Bronchial epithelial cell (primary cell): ENCODE measurements around the gene TRMT61B. TPM values are rescaled to one million over a fixed set of nuclear protein-coding genes. Genes with fewer than 3 reads are reported as not detected.

Source experiments
- DNase-seq: peaks from one replicate; pipeline ENCODE4 v3.0.0-alpha.2; 2010; ENCODE audit warnings: low read depth
- FAIRE-seq: peaks from 2 replicates; lab custom pipeline; 2011; peaks lifted over from hg19 to GRCh38; lab: Jason Lieb, UNC
- H3K27me3 ChIP-seq: 2 replicates; pipeline ENCODE4 v1.5.1; 2011; ENCODE audit warnings: low read length; ENCODE audit not compliant: control insufficient read depth, insufficient read depth
- H3K36me3 ChIP-seq: 2 replicates; pipeline ENCODE4 v1.5.1; 2011; ENCODE audit warnings: low read length; ENCODE audit not compliant: control insufficient read depth, insufficient read depth
- H3K4me3 ChIP-seq: 2 replicates; pipeline ENCODE4 v1.5.1; 2011; ENCODE audit warnings: mild to moderate bottlenecking, low read depth, low read length, control low read depth
- total RNA-seq: library from RNA; depleted of rRNA; stranded (reverse); fragments of >200 nt; gene quantifications from 2 replicates; pipeline ENCODE4 v1.2.1, GENCODE V29; 2014
- TF ChIP-seq, protein P1 (sequence below): IDR thresholded peaks from 2 replicates; pipeline ENCODE4 v1.5.1; 2011; ENCODE audit warnings: mild to moderate bottlenecking, moderate library complexity, low read length, control low read depth, inconsistent platforms; ENCODE audit not compliant: insufficient read depth, severe bottlenecking

Gene TRMT61B
- total RNA-seq, 1 donor from 2014 or later: 16.1 TPM

- TF ChIP-seq, protein P1, sequence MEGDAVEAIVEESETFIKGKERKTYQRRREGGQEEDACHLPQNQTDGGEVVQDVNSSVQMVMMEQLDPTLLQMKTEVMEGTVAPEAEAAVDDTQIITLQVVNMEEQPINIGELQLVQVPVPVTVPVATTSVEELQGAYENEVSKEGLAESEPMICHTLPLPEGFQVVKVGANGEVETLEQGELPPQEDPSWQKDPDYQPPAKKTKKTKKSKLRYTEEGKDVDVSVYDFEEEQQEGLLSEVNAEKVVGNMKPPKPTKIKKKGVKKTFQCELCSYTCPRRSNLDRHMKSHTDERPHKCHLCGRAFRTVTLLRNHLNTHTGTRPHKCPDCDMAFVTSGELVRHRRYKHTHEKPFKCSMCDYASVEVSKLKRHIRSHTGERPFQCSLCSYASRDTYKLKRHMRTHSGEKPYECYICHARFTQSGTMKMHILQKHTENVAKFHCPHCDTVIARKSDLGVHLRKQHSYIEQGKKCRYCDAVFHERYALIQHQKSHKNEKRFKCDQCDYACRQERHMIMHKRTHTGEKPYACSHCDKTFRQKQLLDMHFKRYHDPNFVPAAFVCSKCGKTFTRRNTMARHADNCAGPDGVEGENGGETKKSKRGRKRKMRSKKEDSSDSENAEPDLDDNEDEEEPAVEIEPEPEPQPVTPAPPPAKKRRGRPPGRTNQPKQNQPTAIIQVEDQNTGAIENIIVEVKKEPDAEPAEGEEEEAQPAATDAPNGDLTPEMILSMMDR: no peak
- no peak for DNase-seq
- no peak overlapping the region for H3K4me3 ChIP-seq
- no peaks in the 10 kb centered on the region for H3K36me3 ChIP-seq
- no peak for FAIRE-seq
- H3K27me3 ChIP-seq: no peaks in the 10 kb centered on the region
Measured at GRCh38 chr2:28855193-28855592, 14.9 kb downstream of the TRMT61B start.

DNA sequence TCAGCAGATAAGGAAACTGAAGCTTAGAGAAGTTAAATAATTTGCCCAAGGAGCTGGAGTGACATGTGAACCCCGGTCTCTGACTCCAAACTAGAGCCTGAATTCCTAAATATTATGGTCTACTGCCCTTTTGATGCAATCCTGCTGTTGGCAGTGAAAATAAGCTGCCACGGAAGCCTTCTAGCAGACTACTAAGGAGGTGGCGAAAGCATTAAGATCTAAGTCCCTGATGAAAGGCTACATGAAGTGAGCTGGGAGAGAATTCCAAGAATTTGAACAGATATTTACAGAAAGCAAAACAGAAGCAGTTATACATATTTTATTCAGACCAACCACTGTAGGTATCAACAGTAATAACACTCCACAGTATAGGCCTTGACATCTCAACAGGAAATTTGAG, 28.1 kb downstream of the TRMT61B start:
- DNase-seq (no peak), FAIRE-seq (no peak)
- no peaks in the 10 kb centered on the region for H3K27me3 ChIP-seq
- no peak overlapping the region for H3K4me3 ChIP-seq
- TF ChIP-seq, protein P1: no peak
- no peaks in the 10 kb centered on the region for H3K36me3 ChIP-seq

GRCh38 chr2:28838971-28839370, 31.1 kb downstream of the TRMT61B start:
- TF ChIP-seq, protein P1: no peak
- H3K4me3 ChIP-seq: no peak overlapping the region
- no peaks in the 10 kb centered on the region for H3K27me3 ChIP-seq
- DNase-seq (no peak), FAIRE-seq (no peak)
- no peaks in the 10 kb centered on the region for H3K36me3 ChIP-seq

DNA sequence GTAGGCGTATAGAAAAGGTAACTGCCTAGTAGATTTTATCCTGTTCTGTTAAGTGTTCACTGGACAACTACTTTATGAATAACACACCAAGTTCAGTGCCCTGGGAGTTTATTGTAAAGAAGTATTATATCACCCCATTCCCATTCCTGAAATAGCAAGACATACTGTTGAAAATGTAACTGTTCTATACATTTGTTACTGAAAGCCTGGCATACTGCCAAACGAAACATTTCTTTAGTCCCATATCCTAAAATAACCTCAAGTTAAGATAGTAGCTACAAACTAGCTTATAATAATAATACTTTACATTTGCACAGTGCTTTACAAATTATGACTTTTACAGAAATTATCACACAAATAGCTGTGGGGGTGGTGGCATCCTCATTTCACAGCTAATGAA, 34.3 kb downstream of the TRMT61B start:
- no peak for FAIRE-seq
- no peak overlapping the region for H3K4me3 ChIP-seq
- TF ChIP-seq, protein P1: no peak
- H3K36me3 ChIP-seq: no peaks in the 10 kb centered on the region
- no peaks in the 10 kb centered on the region for H3K27me3 ChIP-seq
- no peak for DNase-seq

GRCh38 chr2:28833740-28834470, 36.2 kb downstream of the TRMT61B start:
- FAIRE-seq: no peak
- TF ChIP-seq, protein P1: no peak

DNA sequence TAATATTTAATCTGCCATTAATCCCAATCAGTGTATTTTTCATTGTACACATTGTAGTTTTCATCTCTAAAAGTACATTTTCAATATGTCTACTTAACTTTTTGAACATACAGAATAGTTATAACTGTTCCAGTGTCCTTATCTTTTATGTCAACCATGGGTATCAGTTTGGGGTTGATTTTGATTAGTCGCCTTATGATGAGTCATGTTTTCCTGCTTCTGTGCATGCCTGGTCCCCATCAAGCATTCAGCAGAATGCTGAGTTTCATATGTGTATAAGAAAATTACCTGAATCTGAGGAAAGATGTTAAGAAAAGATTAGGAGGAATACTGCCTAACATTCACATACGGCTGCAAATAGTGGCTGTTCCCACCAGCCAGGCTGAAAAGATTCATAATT, 41.7 kb downstream of the TRMT61B start:
- TF ChIP-seq, protein P1: no peak
- DNase-seq: peak; percentile 35
- Histone ChIP-seq H3K36me3 (no peaks in the 10 kb centered on the region), H3K27me3 (no peaks in the 10 kb centered on the region), H3K4me3 (no peak overlapping the region)
- FAIRE-seq: no peak

More at GRCh38 chr2:28833740-28834470, 36.2 kb downstream of the TRMT61B start:
- H3K4me3 ChIP-seq: no peak overlapping the region
- no peaks in the 10 kb centered on the region for H3K36me3 ChIP-seq
- DNase-seq: no peak
- no peaks in the 10 kb centered on the region for H3K27me3 ChIP-seq
